Gastroesophageal sphincter (tissue), 4 donors: ENCODE measurements around the gene TTC13. TPM values are rescaled to one million over a fixed set of nuclear protein-coding genes. Genes with fewer than 3 reads are reported as not detected.

Experiments used
- ATAC-seq: fragments of 150-250 bp; one replicate; pipeline ENCODE4 v1.9.1; 2016; ENCODE audit warnings: mild to moderate bottlenecking, moderate library complexity
- H3K27ac ChIP-seq, 4 donors: fragments of 200-600 bp; sonication (generic) in 3 of 4; 1 replicate in 3 of 4; 2 replicates in 1 of 4; pipeline ENCODE4 v1.5.1; 2016 to 2019
- H3K27me3 ChIP-seq: fragments of 200-600 bp; sonication (generic); one replicate; pipeline ENCODE4 v1.5.1; 2019
- H3K36me3 ChIP-seq, 2 donors: fragments of 200-600 bp; sonication (generic); one replicate each; pipeline ENCODE4 v1.5.1; 2019; ENCODE audit warnings: control low read depth in 1 of 2
- H3K4me1 ChIP-seq, 3 donors: fragments of 200-600 bp; sonication (generic); 1 replicate in 2 of 3; 2 replicates in 1 of 3; pipeline ENCODE4 v1.5.1; 2016 to 2019; ENCODE audit warnings: control low read depth in 2 of 3
- H3K4me3 ChIP-seq, 2 donors: fragments of 200-600 bp; sonication (generic); one replicate each; pipeline ENCODE4 v1.5.1; 2019; ENCODE audit warnings: mild to moderate bottlenecking in 1 of 2, moderate library complexity in 1 of 2
- H3K9me3 ChIP-seq, 3 donors: fragments of 200-600 bp; sonication (generic); one replicate each; pipeline ENCODE4 v1.5.1; 2017 to 2019; ENCODE audit warnings: control low read depth in 2 of 3
- EP300 ChIP-seq: sonication (generic); formaldehyde crosslinking; IDR thresholded peaks from one replicate; pipeline ENCODE4 v1.6.1; 2017; ENCODE audit warnings: antibody characterized with exemption, mild to moderate bottlenecking
- POLR2A ChIP-seq, 2 donors: fragments of 450-650 bp; IDR thresholded peaks; one replicate each; pipeline ENCODE4 v1.6.1; 2017; ENCODE audit warnings: antibody characterized with exemption in 2 of 2, mild to moderate bottlenecking in 2 of 2, moderate library complexity in 1 of 2
- POLR2AphosphoS5 ChIP-seq: sonication (generic); formaldehyde crosslinking; IDR thresholded peaks from one replicate; pipeline ENCODE4 v1.6.1; 2017; ENCODE audit warnings: antibody characterized with exemption
- WGBS, 2 donors: methylation state at CpG; one replicate each; pipeline ENCODE4 v1.1.5; 2018; ENCODE audit warnings: low coverage in 1 of 2; 5-methylcytosine and 5-hydroxymethylcytosine counted together
- total RNA-seq, 4 donors: library from RNA; depleted of rRNA; stranded (reverse); fragments of >200 nt; gene quantifications; one replicate each; pipeline ENCODE4 v1.1.0, GENCODE V29; 2016
- TF ChIP-seq, protein P1 (sequence below), 4 experiments: fragments of 200-600 bp in 2 of 4; fragments of 450-650 bp in 2 of 4; sonication (generic) in 1 of 4; IDR thresholded peaks; one replicate each; pipeline ENCODE4 v1.5.1; 2017 to 2019; ENCODE audit warnings: antibody characterized with exemption in 4 of 4, mild to moderate bottlenecking in 2 of 4, moderate library complexity in 2 of 4

The TTC13 gene
- total RNA-seq, 4 donors from 2014 or later = 9.6 to 24.4 (median 13.7) TPM

DNA sequence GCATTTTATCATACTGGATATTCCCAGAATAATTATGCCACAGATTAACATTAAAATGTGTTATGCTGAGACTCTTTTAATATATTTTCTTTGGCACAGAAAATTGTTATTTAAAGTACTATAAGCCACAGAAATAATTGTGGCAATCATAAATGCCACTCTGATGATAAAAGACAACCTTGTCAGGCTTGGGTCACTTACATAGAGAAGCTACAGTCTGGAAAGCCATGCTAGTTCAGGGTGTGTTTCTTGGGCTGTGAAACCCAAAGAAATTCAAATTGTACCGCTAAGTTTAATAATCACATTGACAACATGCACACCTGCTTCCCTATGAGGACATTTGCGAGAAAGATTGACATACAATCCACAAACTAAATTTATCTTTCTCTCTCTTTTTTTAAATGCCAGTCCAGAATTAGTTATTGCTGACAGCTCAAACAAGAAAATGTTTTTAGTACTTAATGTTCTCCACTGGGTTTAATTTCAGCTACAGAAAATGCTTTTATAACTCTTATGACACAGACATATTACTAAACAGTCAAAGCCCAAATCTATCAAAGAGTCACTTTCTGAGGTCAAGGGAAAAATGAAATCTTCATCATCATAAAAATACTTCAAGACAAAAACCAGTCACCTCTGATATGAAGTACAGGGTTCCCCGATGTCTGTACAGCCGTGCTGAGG, 38.7 kb downstream of the TTC13 start:
- TF ChIP-seq, protein P1, sequence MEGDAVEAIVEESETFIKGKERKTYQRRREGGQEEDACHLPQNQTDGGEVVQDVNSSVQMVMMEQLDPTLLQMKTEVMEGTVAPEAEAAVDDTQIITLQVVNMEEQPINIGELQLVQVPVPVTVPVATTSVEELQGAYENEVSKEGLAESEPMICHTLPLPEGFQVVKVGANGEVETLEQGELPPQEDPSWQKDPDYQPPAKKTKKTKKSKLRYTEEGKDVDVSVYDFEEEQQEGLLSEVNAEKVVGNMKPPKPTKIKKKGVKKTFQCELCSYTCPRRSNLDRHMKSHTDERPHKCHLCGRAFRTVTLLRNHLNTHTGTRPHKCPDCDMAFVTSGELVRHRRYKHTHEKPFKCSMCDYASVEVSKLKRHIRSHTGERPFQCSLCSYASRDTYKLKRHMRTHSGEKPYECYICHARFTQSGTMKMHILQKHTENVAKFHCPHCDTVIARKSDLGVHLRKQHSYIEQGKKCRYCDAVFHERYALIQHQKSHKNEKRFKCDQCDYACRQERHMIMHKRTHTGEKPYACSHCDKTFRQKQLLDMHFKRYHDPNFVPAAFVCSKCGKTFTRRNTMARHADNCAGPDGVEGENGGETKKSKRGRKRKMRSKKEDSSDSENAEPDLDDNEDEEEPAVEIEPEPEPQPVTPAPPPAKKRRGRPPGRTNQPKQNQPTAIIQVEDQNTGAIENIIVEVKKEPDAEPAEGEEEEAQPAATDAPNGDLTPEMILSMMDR (IDR thresholded peaks at IDR 0.05) = no peak
- TF ChIP-seq EP300 (no peak), POLR2A (IDR thresholded peaks at IDR 0.05) (no peak), POLR2AphosphoS5 (no peak)
- Histone ChIP-seq H3K9me3 (no peaks in the 10 kb centered on the region), H3K4me3 (no peak overlapping the region), H3K4me1 (peaks cover 0 to 8% (median 0%) of the 10 kb centered on the region in 3 donors), H3K27me3 (no peaks in the 10 kb centered on the region), H3K36me3 (peaks cover 0 to 26% of the 10 kb centered on the region in 2 donors), H3K27ac (no peak overlapping the region)
- 83 to 86% methylated on average over 3 to 4 of the region's 4 CpGs for WGBS, 2 donors
- no peak for ATAC-seq

DNA sequence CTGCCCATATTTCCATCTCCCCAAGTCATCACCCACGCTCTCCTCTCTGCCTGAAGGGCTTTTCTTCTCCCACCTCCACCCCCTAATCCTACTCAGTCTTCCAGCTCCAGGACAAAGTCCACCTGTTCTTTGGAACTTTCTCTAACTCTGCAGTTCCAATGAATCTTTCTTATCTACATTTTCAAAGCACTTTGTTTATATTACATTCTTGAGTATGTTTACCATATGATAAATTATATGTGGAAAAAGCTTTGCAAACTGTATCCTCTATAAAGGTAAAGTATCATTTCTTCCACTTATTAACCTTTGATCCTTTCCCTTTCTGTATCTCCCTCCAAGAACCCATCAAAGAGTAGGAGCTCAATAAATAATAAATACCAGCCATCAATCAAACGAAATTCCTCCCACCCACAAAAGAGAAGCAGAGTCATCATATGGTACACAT, 39.7 kb downstream of the TTC13 start:
- Histone ChIP-seq H3K27me3 (no peaks in the 10 kb centered on the region), H3K9me3 (no peaks in the 10 kb centered on the region), H3K27ac (no peak overlapping the region), H3K4me3 (no peak overlapping the region), H3K36me3 (peaks cover 2 to 22% of the 10 kb centered on the region in 2 donors), H3K4me1 (peaks cover 0 to 8% (median 0%) of the 10 kb centered on the region in 3 donors)
- TF ChIP-seq POLR2AphosphoS5 = no peak
- TF ChIP-seq POLR2A (IDR thresholded peaks at IDR 0.05) = no peak
- no peak for TF ChIP-seq EP300
- TF ChIP-seq, protein P1 (IDR thresholded peaks at IDR 0.05) = no peak
- ATAC-seq = no peak
- 29 to 52% methylated on average over 2 of the region's 2 CpGs for WGBS, 2 donors

GRCh38 chr1:230937371-230937770, 41.3 kb downstream of the TTC13 start:
- H3K27ac ChIP-seq = no peak overlapping the region
- H3K4me3 ChIP-seq = no peak overlapping the region
- 44 to 46% methylated on average over 2 of the region's 2 CpGs for WGBS, 2 donors
- ATAC-seq = no peak
- H3K4me1 ChIP-seq = peaks cover 0 to 8% (median 0%) of the 10 kb centered on the region in 3 donors
- no peaks in the 10 kb centered on the region for H3K9me3 ChIP-seq
- peaks cover 2 to 29% of the 10 kb centered on the region in 2 donors for H3K36me3 ChIP-seq
- TF ChIP-seq, protein P1 (IDR thresholded peaks at IDR 0.05) = no peak
- no peak for TF ChIP-seq EP300
- TF ChIP-seq POLR2AphosphoS5 = no peak
- no peaks in the 10 kb centered on the region for H3K27me3 ChIP-seq

DNA sequence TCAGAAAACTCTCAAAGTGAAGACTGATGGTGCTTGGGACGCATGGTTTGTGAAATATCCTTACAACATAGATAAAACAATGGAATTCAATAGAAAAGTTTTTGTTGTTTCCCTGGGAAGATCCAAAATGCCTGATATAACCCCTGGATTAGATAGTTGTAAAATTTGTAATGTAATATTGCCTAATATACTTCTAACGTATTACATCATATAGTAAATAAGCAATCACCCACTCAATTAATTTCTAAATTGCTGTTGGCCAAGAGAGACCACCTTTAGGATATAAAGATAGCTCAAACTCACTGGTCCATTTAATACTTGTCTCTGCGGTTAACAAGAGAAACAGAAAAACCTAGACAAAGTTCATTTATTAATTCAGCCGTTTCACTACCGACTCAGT, 42.2 kb downstream of the TTC13 start:
- H3K27me3 ChIP-seq = no peaks in the 10 kb centered on the region
- no peak for ATAC-seq
- H3K9me3 ChIP-seq = no peaks in the 10 kb centered on the region
- 83 to 91% methylated on average over 5 of the region's 5 CpGs for WGBS, 2 donors
- H3K27ac ChIP-seq = no peak overlapping the region
- peaks cover 0 to 8% (median 0%) of the 10 kb centered on the region in 3 donors for H3K4me1 ChIP-seq
- peaks cover 2 to 38% of the 10 kb centered on the region in 2 donors for H3K36me3 ChIP-seq
- no peak overlapping the region for H3K4me3 ChIP-seq
- TF ChIP-seq EP300 = no peak
- TF ChIP-seq, protein P1 (IDR thresholded peaks at IDR 0.05) = no peak

DNA sequence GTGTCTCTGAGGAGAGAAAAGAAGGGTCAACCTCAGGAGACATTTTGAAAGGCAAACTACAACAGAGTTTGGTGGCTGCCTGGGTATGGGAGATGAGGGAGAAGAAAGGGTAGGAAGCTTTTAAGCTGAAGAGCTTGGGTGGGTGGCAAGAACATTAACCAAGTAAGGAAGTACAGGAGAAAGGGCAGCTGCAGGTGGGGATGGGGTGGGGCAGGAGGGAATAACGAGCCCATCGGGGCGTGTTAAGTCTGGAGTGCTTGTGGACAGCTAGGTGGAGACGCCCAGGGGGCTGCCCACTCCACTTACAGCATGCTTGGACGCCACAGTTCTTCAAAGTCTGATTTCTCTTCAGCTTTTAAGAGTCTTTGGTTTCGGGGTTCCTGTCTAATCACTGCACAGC, 42.8 kb downstream of the TTC13 start:
- no peak for ATAC-seq
- no peaks in the 10 kb centered on the region for H3K27me3 ChIP-seq
- peaks cover 0 to 8% (median 0%) of the 10 kb centered on the region in 3 donors for H3K4me1 ChIP-seq
- H3K27ac ChIP-seq = no peak overlapping the region
- H3K36me3 ChIP-seq = peaks cover 2 to 44% of the 10 kb centered on the region in 2 donors
- TF ChIP-seq POLR2A (IDR thresholded peaks at IDR 0.05) (no peak), POLR2AphosphoS5 (no peak), EP300 (no peak)
- TF ChIP-seq, protein P1 (IDR thresholded peaks at IDR 0.05) = no peak
- no peaks in the 10 kb centered on the region for H3K9me3 ChIP-seq
- no peak overlapping the region for H3K4me3 ChIP-seq
- WGBS, 2 donors = 95 to 96% methylated on average over 5 to 6 of the region's 6 CpGs
